GM19023 (cell line): Measurements from ENCODE around the gene COL27A1.
"Not testable (repeated sequence)": the region's sequence is repeated elsewhere in the genome, so short reads cannot be mapped to it uniquely, and the experiment has no call there.

Experiments
- ATAC-seq: cut with Tn5 transposase; IDR thresholded peaks from one replicate; pipeline ENCODE4 v1.9.1; 2021; ENCODE audit warnings: mild to moderate bottlenecking, moderate library complexity; ENCODE audit not compliant: unreplicated experiment

The COL27A1 gene

GRCh38 chr9:114331229-114332195 is 176.2 kb downstream of the COL27A1 start:
- not testable (repeated sequence) for ATAC-seq

GRCh38 chr9:114332474-114333040 is 177.2 kb downstream of the COL27A1 start:
- not testable (repeated sequence) for ATAC-seq

DNA sequence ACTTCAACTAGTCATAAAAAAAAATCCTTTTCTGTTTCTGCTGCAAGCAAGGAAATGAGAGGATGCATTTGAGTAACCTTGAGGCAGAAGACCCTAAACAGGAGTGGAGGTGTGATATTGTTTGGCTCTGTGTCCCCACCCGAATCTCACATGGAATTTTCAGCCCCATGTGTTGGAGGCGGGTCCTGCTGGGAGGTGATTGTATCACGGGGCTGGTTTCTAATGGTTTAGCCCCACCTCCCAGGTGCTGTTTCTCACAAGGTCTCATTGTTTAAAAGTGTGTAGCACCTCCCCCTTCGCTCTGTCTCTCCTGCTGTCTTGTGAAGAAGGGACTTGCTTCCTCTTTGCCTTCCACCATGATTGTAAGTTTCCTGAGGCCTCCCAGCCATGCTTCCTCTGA is 178.4 kb downstream of the COL27A1 start:
- ATAC-seq: not testable (repeated sequence)

GRCh38 chr9:114334490-114334889 is 179.2 kb downstream of the COL27A1 start:
- no peak for ATAC-seq

GRCh38 chr9:114335745-114336144 is 180.4 kb downstream of the COL27A1 start:
- ATAC-seq: no peak

DNA sequence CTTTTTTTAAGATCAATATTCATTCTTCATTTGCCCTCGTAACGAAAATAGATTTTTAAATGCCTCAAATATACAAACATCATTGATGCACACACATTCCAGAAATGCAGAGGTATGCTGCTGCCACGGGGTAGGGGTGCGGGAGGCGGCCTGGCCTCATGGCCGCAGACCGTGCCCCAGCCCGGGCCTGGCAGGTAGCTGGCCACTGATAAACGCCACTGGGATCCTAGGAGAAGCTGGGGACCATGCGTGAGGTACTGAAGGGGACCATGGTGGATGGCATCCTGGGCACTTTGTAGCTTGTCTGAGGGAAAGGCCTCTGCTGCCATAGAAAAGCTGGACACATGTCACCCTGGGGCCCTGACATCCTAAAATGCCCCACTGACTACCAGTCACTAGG is 180.8 kb downstream of the COL27A1 start:
- ATAC-seq: no peak

GRCh38 chr9:114336699-114337395 is 181.5 kb downstream of the COL27A1 start:
- no peak for ATAC-seq

DNA sequence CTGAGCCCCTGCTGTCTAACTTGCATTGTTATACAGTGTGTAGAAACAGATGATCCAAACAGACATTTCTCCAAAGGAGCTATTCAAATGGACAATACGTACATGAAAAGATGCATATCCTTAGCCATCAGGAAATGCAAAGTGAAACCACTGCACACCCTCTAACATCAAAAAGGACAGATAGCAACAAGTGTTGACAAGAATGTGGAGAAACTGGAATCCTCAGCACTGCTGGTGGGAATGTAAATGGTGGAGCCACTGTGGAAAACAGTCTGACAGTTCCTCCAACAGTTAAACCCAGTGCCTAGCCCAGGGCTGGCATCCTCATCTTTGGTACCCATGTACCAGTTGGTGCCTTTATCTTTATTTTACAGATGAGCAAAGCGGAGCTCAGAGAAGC is 182.8 kb downstream of the COL27A1 start:
- no peak for ATAC-seq

GRCh38 chr9:114339130-114339908 is 184.0 kb downstream of the COL27A1 start:
- ATAC-seq: peak; percentile 55

- no peak for ATAC-seq
These were observed 186.0 kb downstream of the COL27A1 start for GRCh38 chr9:114341152-114341830.

- ATAC-seq: no peak
These were observed 186.7 kb downstream of the COL27A1 start for GRCh38 chr9:114341991-114342390.

GRCh38 chr9:114342755-114343440 is 187.6 kb downstream of the COL27A1 start:
- no peak for ATAC-seq

DNA sequence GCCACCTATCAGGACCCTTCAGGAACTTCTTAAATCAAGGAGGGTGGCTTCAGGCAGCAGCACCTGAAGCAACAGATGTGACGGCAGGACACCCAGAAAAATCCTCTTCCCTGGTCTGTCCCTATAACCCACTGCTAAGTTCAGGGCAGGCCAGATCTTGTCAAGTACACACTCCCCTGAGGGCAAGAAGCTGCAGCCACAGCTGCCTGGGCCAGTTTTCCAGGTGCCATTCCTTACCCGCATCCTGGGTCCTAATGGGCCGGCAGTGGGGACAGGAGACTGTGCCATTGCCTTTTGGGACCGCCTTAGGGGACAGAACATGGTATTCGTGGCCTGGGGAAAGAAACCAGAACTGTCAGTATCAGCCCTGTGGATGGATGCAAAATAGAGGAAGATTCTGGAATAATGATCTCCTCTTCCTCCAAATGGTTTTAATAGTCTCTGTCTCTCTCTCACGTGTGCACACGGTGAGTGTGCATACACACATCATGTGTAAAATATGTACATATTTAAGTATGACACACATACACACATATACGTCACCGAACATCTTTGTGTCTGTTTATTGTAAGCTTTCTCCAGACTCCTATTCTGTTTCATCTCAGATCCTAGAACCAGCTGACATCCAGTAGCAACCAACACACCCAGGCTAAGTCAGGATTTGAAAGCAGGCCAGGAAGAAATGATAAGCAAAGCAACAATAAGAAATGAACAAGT is 188.3 kb downstream of the COL27A1 start:
- no peak for ATAC-seq

DNA sequence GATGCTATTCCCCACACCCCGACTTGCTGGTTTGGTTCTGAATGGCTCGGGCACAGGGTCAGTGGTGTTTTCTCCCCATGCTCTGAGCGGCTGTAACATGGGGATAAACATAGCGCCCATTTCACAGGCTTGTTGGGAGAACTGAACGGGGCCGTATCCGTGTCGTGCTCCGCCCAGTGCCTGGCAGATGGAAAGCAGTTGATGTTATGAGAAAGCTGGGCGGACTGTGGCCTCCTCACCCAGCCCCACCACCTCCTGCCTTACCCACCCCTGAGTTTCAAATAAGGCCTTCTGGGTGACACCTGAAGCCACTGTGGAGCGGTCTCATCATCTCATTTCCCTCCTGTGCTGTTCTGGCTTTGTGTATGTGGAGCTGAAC is 188.8 kb downstream of the COL27A1 start:
- ATAC-seq: no peak

GRCh38 chr9:114344692-114345091 is 189.4 kb downstream of the COL27A1 start:
- ATAC-seq: no peak

GRCh38 chr9:114345493-114346065 is 190.2 kb downstream of the COL27A1 start:
- ATAC-seq: no peak

- no peak for ATAC-seq
These were observed 190.8 kb downstream of the COL27A1 start for GRCh38 chr9:114346146-114346545.

DNA sequence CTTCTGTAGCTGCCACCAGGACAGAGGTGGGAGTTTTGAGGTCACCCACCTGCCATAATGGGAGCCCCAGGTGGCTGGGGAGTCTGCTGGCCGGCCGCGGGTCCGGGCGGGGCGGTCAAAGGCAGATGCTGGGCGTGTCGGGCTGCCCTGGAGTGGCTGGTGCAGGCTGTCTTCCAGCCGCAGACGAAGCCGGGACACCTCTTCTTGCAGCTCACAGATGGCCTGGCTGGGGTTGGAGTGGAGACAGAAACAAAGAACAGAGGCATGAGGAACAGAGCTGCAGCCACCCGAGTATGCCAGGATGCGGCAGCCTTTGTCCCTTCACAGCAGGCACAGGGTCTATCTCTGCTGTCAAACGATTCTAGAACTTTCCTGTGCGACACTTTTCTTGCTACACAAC is 192.3 kb downstream of the COL27A1 start:
- no peak for ATAC-seq
